ENCODE data around the gene TNFSF18.

DNA sequence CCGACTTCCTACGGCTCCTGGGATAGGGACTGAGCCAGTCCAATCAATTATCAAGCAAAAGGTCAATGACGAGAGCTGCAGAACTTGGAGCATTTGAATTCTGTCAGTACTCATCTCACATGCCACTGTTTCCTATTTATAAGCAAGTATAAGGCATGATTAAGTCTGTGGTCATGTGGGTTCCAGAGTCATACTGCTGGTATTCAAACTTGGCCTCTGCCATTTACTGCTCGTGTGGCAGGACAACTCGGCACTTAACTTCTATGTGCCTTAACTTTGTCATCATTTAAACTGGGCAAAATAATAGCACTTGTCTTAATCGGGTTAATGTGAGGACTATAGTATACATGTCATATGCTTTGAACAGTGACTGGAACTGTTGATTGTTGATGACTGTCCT, 44.9 kb upstream of the TNFSF18 start:
- TF ChIP-seq, protein P1, sequence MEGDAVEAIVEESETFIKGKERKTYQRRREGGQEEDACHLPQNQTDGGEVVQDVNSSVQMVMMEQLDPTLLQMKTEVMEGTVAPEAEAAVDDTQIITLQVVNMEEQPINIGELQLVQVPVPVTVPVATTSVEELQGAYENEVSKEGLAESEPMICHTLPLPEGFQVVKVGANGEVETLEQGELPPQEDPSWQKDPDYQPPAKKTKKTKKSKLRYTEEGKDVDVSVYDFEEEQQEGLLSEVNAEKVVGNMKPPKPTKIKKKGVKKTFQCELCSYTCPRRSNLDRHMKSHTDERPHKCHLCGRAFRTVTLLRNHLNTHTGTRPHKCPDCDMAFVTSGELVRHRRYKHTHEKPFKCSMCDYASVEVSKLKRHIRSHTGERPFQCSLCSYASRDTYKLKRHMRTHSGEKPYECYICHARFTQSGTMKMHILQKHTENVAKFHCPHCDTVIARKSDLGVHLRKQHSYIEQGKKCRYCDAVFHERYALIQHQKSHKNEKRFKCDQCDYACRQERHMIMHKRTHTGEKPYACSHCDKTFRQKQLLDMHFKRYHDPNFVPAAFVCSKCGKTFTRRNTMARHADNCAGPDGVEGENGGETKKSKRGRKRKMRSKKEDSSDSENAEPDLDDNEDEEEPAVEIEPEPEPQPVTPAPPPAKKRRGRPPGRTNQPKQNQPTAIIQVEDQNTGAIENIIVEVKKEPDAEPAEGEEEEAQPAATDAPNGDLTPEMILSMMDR (IDR thresholded peaks at IDR 0.05), result no peak
- no peak for TF ChIP-seq POLR2A (IDR thresholded peaks at IDR 0.05)

Measured in testis (tissue), 2 donors.